Lower lobe of right lung (tissue), 2 donors: ENCODE results near the gene WDR37. TPM values are rescaled to one million over a fixed set of nuclear protein-coding genes. Genes with fewer than 3 reads are reported as not detected.
"Not testable (repeated sequence)": the region's sequence is repeated elsewhere in the genome, so short reads cannot be mapped to it uniquely, and the experiment has no call there.

Experiments
- ATAC-seq, 2 donors: fragments of 200-7000 bp; cut with Tn5 transposase; one replicate each; pipeline ENCODE4 v1.9.1; 2020 to 2022; ENCODE audit warnings: mild to moderate bottlenecking in 2 of 2, moderate library complexity in 2 of 2
- DNase-seq: peaks from one replicate; pipeline ENCODE4 v3.0.0-alpha.2; 2020
- H3K27ac ChIP-seq: fragments of 200-600 bp; one replicate; pipeline ENCODE4 v1.8.0; 2022
- H3K27me3 ChIP-seq: fragments of 200-600 bp; one replicate; pipeline ENCODE4 v1.8.0; 2022; ENCODE audit warnings: low read depth
- H3K36me3 ChIP-seq: fragments of 200-600 bp; one replicate; pipeline ENCODE4 v1.8.0; 2022; ENCODE audit warnings: mild to moderate bottlenecking
- H3K4me1 ChIP-seq: fragments of 200-600 bp; one replicate; pipeline ENCODE4 v1.8.0; 2022
- H3K4me3 ChIP-seq: fragments of 200-600 bp; one replicate; pipeline ENCODE4 v1.8.0; 2022; ENCODE audit warnings: mild to moderate bottlenecking
- H3K9me3 ChIP-seq: fragments of 200-600 bp; one replicate; pipeline ENCODE4 v1.8.0; 2022
- CTCF ChIP-seq: fragments of 200-600 bp; IDR thresholded peaks from one replicate; pipeline ENCODE4 v1.8.0; 2022; ENCODE audit warnings: antibody characterized with exemption, mild to moderate bottlenecking
- intact Hi-C: fragments of 100-400 bp; cut with DNase I; formaldehyde crosslinking; loops from one replicate; pipeline ENCODE4 v1.11.0; 2022
- total RNA-seq: library from RNA; stranded (reverse); fragmentation: NEBNext Ultra II Directional; extraction: Animal tissue kit (Norgen Biotek cat#: 25700); gene quantifications from one replicate; pipeline ENCODE4 v1.2.1, GENCODE V29; 2021
- donor health status: DM: no; HTN: yes; CAD: no; lungs with severe emphysema.

WDR37 gene
- total RNA-seq, 1 donor from 2014 or later: 22.0 TPM

- ATAC-seq (no peak), DNase-seq (no peak)
- Histone ChIP-seq H3K4me3 (no peak overlapping the region), H3K4me1 (no peaks in the 10 kb centered on the region), H3K36me3 (no peaks in the 10 kb centered on the region), H3K27me3 (no peaks in the 10 kb centered on the region), H3K27ac (no peak overlapping the region), H3K9me3 (no peaks in the 10 kb centered on the region)
- TF ChIP-seq CTCF: no peak
- intact Hi-C loops: no loop called here
These were observed 104.6 kb downstream of the WDR37 start for GRCh38 chr10:1160561-1161314.

GRCh38 chr10:1161315-1161673, 105.1 kb downstream of the WDR37 start:
- H3K9me3 ChIP-seq, ATAC-seq, H3K4me3 ChIP-seq, intact Hi-C loops, H3K36me3 ChIP-seq, H3K4me1 ChIP-seq, H3K27ac ChIP-seq, H3K27me3 ChIP-seq, DNase-seq: not testable (repeated sequence)

GRCh38 chr10:1162481-1163203, 106.5 kb downstream of the WDR37 start:
- Histone ChIP-seq H3K4me1 (no peaks in the 10 kb centered on the region), H3K9me3 (no peaks in the 10 kb centered on the region), H3K4me3 (no peak overlapping the region), H3K27ac (no peak overlapping the region), H3K36me3 (no peaks in the 10 kb centered on the region), H3K27me3 (no peaks in the 10 kb centered on the region)
- TF ChIP-seq CTCF: no peak
- intact Hi-C loops: no loop called here
- ATAC-seq (no peak), DNase-seq (no peak)

- no peaks in the 10 kb centered on the region for H3K36me3 ChIP-seq
- no peak for DNase-seq
- H3K9me3 ChIP-seq: no peaks in the 10 kb centered on the region
These were observed 107.0 kb downstream of the WDR37 start for GRCh38 chr10:1163204-1163660.

GRCh38 chr10:1163831-1164230, 107.6 kb downstream of the WDR37 start:
- Histone ChIP-seq H3K36me3 (no peaks in the 10 kb centered on the region), H3K4me3 (no peak overlapping the region), H3K27me3 (no peaks in the 10 kb centered on the region), H3K9me3 (no peaks in the 10 kb centered on the region), H3K27ac (no peak overlapping the region), H3K4me1 (no peaks in the 10 kb centered on the region)
- no peak for TF ChIP-seq CTCF
- DNase-seq (no peak), ATAC-seq (no peak)
- intact Hi-C loops: no loop called here

More at GRCh38 chr10:1163204-1163660, 107.0 kb downstream of the WDR37 start:
- Histone ChIP-seq H3K27ac (no peak overlapping the region), H3K4me3 (no peak overlapping the region), H3K27me3 (no peaks in the 10 kb centered on the region), H3K4me1 (no peaks in the 10 kb centered on the region)
- no peak for TF ChIP-seq CTCF
- ATAC-seq: no peak
- intact Hi-C loops: no loop called here
